Neuronal stem cell (in vitro differentiated cells): ENCODE data around the gene LZTFL1.

Experiments used
- DNase-seq: peaks from one replicate; pipeline ENCODE4 v3.0.0-alpha.2; 2013; ENCODE audit warnings: low spot score
- H2AFZ ChIP-seq: one replicate; pipeline ENCODE4 v1.6.1; 2013; ENCODE audit warnings: mild to moderate bottlenecking, low read length, inconsistent platforms
- H2AK5ac ChIP-seq: 2 replicates; pipeline ENCODE4 v1.6.1; 2013; ENCODE audit warnings: low read depth, mild to moderate bottlenecking, inconsistent platforms, low read length, moderate library complexity, mixed read lengths
- H2BK120ac ChIP-seq: 2 replicates; pipeline ENCODE4 v1.6.1; 2013; ENCODE audit warnings: low read depth, mild to moderate bottlenecking, inconsistent platforms, low read length, moderate library complexity, mixed read lengths
- H2BK12ac ChIP-seq: one replicate; pipeline ENCODE4 v1.6.1; 2013; ENCODE audit warnings: low read length, inconsistent platforms
- H2BK15ac ChIP-seq: 2 replicates; pipeline ENCODE4 v1.6.1; 2013; ENCODE audit warnings: mild to moderate bottlenecking, low read length, inconsistent platforms, mixed read lengths
- H2BK5ac ChIP-seq: one replicate; pipeline ENCODE4 v1.6.1; 2013; ENCODE audit warnings: inconsistent platforms, mild to moderate bottlenecking, low read length, moderate library complexity
- H3K14ac ChIP-seq: one replicate; pipeline ENCODE4 v1.6.1; 2013; ENCODE audit warnings: low read length, inconsistent platforms
- H3K18ac ChIP-seq: 2 replicates; pipeline ENCODE4 v1.6.1; 2013; ENCODE audit warnings: low read length, inconsistent platforms
- H3K23ac ChIP-seq: 2 replicates; pipeline ENCODE4 v1.6.1; 2013; ENCODE audit warnings: low read depth, mild to moderate bottlenecking, mixed read lengths, low read length, inconsistent platforms; ENCODE audit not compliant: poor library complexity
- H3K27ac ChIP-seq: replicated peaks from 3 replicates; pipeline ENCODE4 v1.5.1; 2013; ENCODE audit warnings: low read length, inconsistent platforms
- H3K27me3 ChIP-seq, 3 experiments: 2 replicates each; pipeline ENCODE4 v1.6.1; 2013; ENCODE audit warnings: low read length in 3 of 3, mild to moderate bottlenecking in 2 of 3, inconsistent platforms in 1 of 3, low read depth in 1 of 3, mixed read lengths in 1 of 3, moderate library complexity in 1 of 3; ENCODE audit not compliant: control insufficient read depth in 3 of 3, insufficient read depth in 3 of 3
- H3K36me3 ChIP-seq, 2 donors: replicated peaks in 1 of 2; 2 replicates each; pipeline ENCODE4 v1.6.1; 2013; ENCODE audit warnings: low read length in 2 of 2; ENCODE audit not compliant: control insufficient read depth in 2 of 2, insufficient read depth in 2 of 2
- H3K4ac ChIP-seq: 2 replicates; pipeline ENCODE4 v1.6.1; 2013; ENCODE audit warnings: inconsistent platforms, mild to moderate bottlenecking, low read length, moderate library complexity
- H3K4me1 ChIP-seq, 2 donors: 1 replicate in 1 of 2; 2 replicates in 1 of 2; pipeline ENCODE4 v1.6.1; 2013; ENCODE audit warnings: low read length in 2 of 2, low read depth in 1 of 2; ENCODE audit not compliant: control insufficient read depth in 2 of 2, insufficient read depth in 1 of 2
- H3K4me2 ChIP-seq: one replicate; pipeline ENCODE4 v1.6.1; 2013; ENCODE audit warnings: mild to moderate bottlenecking, low read length, inconsistent platforms; ENCODE audit not compliant: insufficient read depth, poor library complexity, severe bottlenecking
- H3K4me3 ChIP-seq, 2 donors: 2 replicates each; pipeline ENCODE4 v1.5.1; 2013; ENCODE audit warnings: low read length in 2 of 2, mild to moderate bottlenecking in 2 of 2, inconsistent platforms in 1 of 2, moderate library complexity in 1 of 2
- H3K79me1 ChIP-seq: one replicate; pipeline ENCODE4 v1.6.1; 2013; ENCODE audit warnings: low read depth, mild to moderate bottlenecking, inconsistent platforms, low read length, moderate library complexity
- H3K9ac ChIP-seq: one replicate; pipeline ENCODE4 v1.6.1; 2013; ENCODE audit warnings: mild to moderate bottlenecking, low read depth, low read length, inconsistent platforms; ENCODE audit not compliant: poor library complexity
- H3K9me3 ChIP-seq, 2 donors: replicated peaks in 1 of 2; 2 replicates each; pipeline versions ENCODE3 to v1.6.1; 2013; ENCODE audit warnings: low read length in 2 of 2, mild to moderate bottlenecking in 2 of 2, inconsistent platforms in 1 of 2, low read depth in 1 of 2, mixed read lengths in 1 of 2, moderate library complexity in 1 of 2; ENCODE audit not compliant: control insufficient read depth in 2 of 2, insufficient read depth in 1 of 2
- H4K8ac ChIP-seq: one replicate; pipeline ENCODE4 v1.6.1; 2013; ENCODE audit warnings: low read depth, mild to moderate bottlenecking, inconsistent platforms, low read length, moderate library complexity
- H4K91ac ChIP-seq: one replicate; pipeline ENCODE4 v1.6.1; 2013; ENCODE audit warnings: low read length, low read depth, mild to moderate bottlenecking, inconsistent platforms; ENCODE audit not compliant: poor library complexity
- WGBS, 2 donors: extraction: QIAGEN DNeasy Blood & Tissue Kit; methylation state at CpG; one replicate each; pipeline ENCODE4 v1.1.7; 2013; ENCODE audit warnings: missing lambda C conversion rate in 2 of 2, mixed read lengths in 1 of 2; ENCODE audit not compliant: insufficient read length in 2 of 2, insufficient replicate concordance in 1 of 2; ENCODE audit errors: extremely low coverage in 2 of 2; 5-methylcytosine and 5-hydroxymethylcytosine counted together

Gene LZTFL1

DNA sequence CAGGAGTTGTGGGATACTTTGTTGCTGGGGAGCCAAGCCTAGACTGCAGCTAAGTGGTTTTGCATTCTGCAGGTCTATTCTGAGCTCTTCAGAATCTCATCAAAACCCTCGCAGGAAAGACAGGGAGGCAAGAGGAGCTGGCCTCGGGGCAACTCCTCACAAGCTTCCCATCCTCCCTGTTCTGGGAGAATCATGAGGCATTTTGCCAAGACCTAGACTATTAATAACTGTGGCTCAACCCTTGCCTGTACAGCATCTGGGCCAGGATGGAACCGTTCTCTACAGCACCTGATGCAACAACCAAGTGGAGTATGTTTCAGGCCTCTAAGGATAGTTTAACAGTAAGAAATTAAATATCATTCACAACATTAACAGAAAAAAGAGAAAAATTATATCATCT is 25.4 kb downstream of the LZTFL1 start:
- no peak overlapping the region for H2BK5ac ChIP-seq
- no peak overlapping the region for H2BK15ac ChIP-seq
- no peak overlapping the region for H2BK12ac ChIP-seq
- H3K27ac ChIP-seq = no peak overlapping the region
- H4K91ac ChIP-seq = no peak overlapping the region
- H3K4me1 ChIP-seq = no peaks in the 10 kb centered on the region
- no peaks in the 10 kb centered on the region for H3K27me3 ChIP-seq
- H3K14ac ChIP-seq = no peak overlapping the region
- no peak overlapping the region for H3K4ac ChIP-seq
- no peak overlapping the region for H2AFZ ChIP-seq
- no peak overlapping the region for H3K18ac ChIP-seq
- no peak overlapping the region for H2BK120ac ChIP-seq
- H3K4me3 ChIP-seq = no peak overlapping the region
- WGBS, 2 donors = no CpG with 5 or more reads among the region's 3 CpGs
- H3K36me3 ChIP-seq = no peaks in the 10 kb centered on the region
- H4K8ac ChIP-seq = no peak overlapping the region
- H3K9me3 ChIP-seq = peaks cover 0 to 3% of the 10 kb centered on the region in 2 donors
- no peak overlapping the region for H2AK5ac ChIP-seq
- H3K23ac ChIP-seq = no peak overlapping the region
- H3K79me1 ChIP-seq = no peaks in the 10 kb centered on the region
- no peak for DNase-seq
- H3K4me2 ChIP-seq = no peak overlapping the region
- no peak overlapping the region for H3K9ac ChIP-seq

GRCh38 chr3:45814322-45814721 is 27.6 kb downstream of the LZTFL1 start:
- H3K18ac ChIP-seq = no peak overlapping the region
- no peak overlapping the region for H2AK5ac ChIP-seq
- H3K4ac ChIP-seq = no peak overlapping the region
- H2BK15ac ChIP-seq = no peak overlapping the region
- H3K14ac ChIP-seq = no peak overlapping the region
- no peaks in the 10 kb centered on the region for H3K36me3 ChIP-seq
- H2BK5ac ChIP-seq = no peak overlapping the region
- H3K4me3 ChIP-seq = no peak overlapping the region
- no peaks in the 10 kb centered on the region for H3K79me1 ChIP-seq
- H3K4me2 ChIP-seq = no peak overlapping the region
- peaks cover 0 to 3% of the 10 kb centered on the region in 2 donors for H3K9me3 ChIP-seq
- no CpG with 5 or more reads among the region's 4 CpGs for WGBS, 2 donors
- H3K9ac ChIP-seq = no peak overlapping the region
- H2AFZ ChIP-seq = no peak overlapping the region
- no peak overlapping the region for H4K91ac ChIP-seq
- H2BK120ac ChIP-seq = no peak overlapping the region
- no peak for DNase-seq
- no peak overlapping the region for H3K23ac ChIP-seq
- H2BK12ac ChIP-seq = no peak overlapping the region
- H3K27me3 ChIP-seq = no peaks in the 10 kb centered on the region
- H3K27ac ChIP-seq = no peak overlapping the region
- H3K4me1 ChIP-seq = no peaks in the 10 kb centered on the region
- H4K8ac ChIP-seq = no peak overlapping the region

- H2BK5ac ChIP-seq = no peak overlapping the region
- no peak for DNase-seq
- no peak overlapping the region for H4K91ac ChIP-seq
- no peak overlapping the region for H2BK12ac ChIP-seq
- no peak overlapping the region for H3K23ac ChIP-seq
- no peak overlapping the region for H2BK120ac ChIP-seq
- no peak overlapping the region for H3K4ac ChIP-seq
- H3K9me3 ChIP-seq = no peaks in the 10 kb centered on the region
- no peaks in the 10 kb centered on the region for H3K27me3 ChIP-seq
- H3K4me3 ChIP-seq = no peak overlapping the region
- no peaks in the 10 kb centered on the region for H3K79me1 ChIP-seq
- no peak overlapping the region for H2AK5ac ChIP-seq
- no peak overlapping the region for H3K14ac ChIP-seq
- no peak overlapping the region for H4K8ac ChIP-seq
- H2BK15ac ChIP-seq = no peak overlapping the region
- H3K36me3 ChIP-seq = no peaks in the 10 kb centered on the region
- H3K27ac ChIP-seq = no peak overlapping the region
- H2AFZ ChIP-seq = no peak overlapping the region
- WGBS, 2 donors = no CpG with 5 or more reads among the region's 10 CpGs
- no peak overlapping the region for H3K4me2 ChIP-seq
- H3K18ac ChIP-seq = no peak overlapping the region
- H3K9ac ChIP-seq = no peak overlapping the region
- H3K4me1 ChIP-seq = peaks cover 0 to 4% of the 10 kb centered on the region in 2 donors
Observed at GRCh38 chr3:45807681-45808540, 34.0 kb downstream of the LZTFL1 start.

DNA sequence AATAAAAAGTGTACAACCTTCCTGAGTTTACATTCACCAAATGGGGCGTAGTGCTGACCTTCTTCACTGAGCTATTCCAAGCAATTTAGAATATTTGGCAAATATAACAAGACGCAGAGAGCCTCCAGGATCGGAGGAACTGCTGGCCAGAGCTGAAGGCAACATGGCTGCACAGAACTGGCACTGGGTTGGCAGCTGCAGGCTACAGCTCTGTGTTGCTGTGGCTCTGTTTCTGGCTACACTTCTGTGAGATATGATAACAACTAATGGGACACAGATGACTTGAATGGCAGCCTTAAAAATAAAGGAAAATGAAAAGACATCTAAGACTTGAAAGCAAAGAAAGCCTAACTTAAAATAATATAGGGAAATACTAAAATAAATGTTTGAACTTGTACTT is 34.8 kb downstream of the LZTFL1 start:
- Histone ChIP-seq H3K27ac (no peak overlapping the region), H3K4me3 (no peak overlapping the region), H3K14ac (no peak overlapping the region), H4K8ac (no peak overlapping the region), H3K4me2 (no peak overlapping the region), H2AK5ac (no peak overlapping the region), H3K79me1 (no peaks in the 10 kb centered on the region), H3K18ac (no peak overlapping the region), H2BK15ac (no peak overlapping the region), H3K36me3 (no peaks in the 10 kb centered on the region), H3K27me3 (no peaks in the 10 kb centered on the region), H2BK120ac (no peak overlapping the region), H4K91ac (no peak overlapping the region), H3K4me1 (peaks cover 0 to 4% of the 10 kb centered on the region in 2 donors), H2BK5ac (no peak overlapping the region), H3K9me3 (no peaks in the 10 kb centered on the region), H2BK12ac (no peak overlapping the region), H3K9ac (no peak overlapping the region), H3K4ac (no peak overlapping the region), H3K23ac (no peak overlapping the region), H2AFZ (no peak overlapping the region)
- DNase-seq = no peak
- no CpG with 5 or more reads among the region's 3 CpGs for WGBS, 2 donors
